Breast epithelium (tissue), 3 donors: ENCODE data around the gene C19orf47.

Source experiments
- CTCF ChIP-seq, 3 donors: fragments of 450-650 bp; IDR thresholded peaks; one replicate each; pipeline ENCODE4 v1.5.1; 2016 to 2017; ENCODE audit warnings: antibody characterized with exemption in 3 of 3, mild to moderate bottlenecking in 3 of 3, moderate library complexity in 3 of 3
- POLR2A ChIP-seq: fragments of 450-650 bp; IDR thresholded peaks from one replicate; pipeline ENCODE4 v1.6.1; 2016; ENCODE audit warnings: antibody characterized with exemption, mild to moderate bottlenecking, moderate library complexity
- POLR2AphosphoS5 ChIP-seq, 3 donors: sonication (generic); formaldehyde crosslinking; IDR thresholded peaks; one replicate each; pipeline ENCODE4 v1.6.1; 2017; ENCODE audit warnings: antibody characterized with exemption in 3 of 3

GRCh38 chr19:40282920-40283319 lies 65.3 kb downstream of the C19orf47 start:
- TF ChIP-seq CTCF (IDR thresholded peaks at IDR 0.05) (no peak), POLR2A (no peak), POLR2AphosphoS5 (IDR thresholded peaks at IDR 0.05) (no peak)
